Upper lobe of left lung (tissue), 4 donors: Measurements from ENCODE around the gene CCDC185.

Experiments
- CTCF ChIP-seq, 6 experiments: fragments of 450-650 bp in 4 of 6; fragments of 200-600 bp in 2 of 6; sonication (generic) in 2 of 6; IDR thresholded peaks; one replicate each; pipeline ENCODE4 v1.5.1; 2016 to 2019; ENCODE audit warnings: antibody characterized with exemption in 6 of 6
- EP300 ChIP-seq, 4 donors: sonication (generic); formaldehyde crosslinking; IDR thresholded peaks; one replicate each; pipeline ENCODE4 v1.5.1; 2017; ENCODE audit warnings: antibody characterized with exemption in 4 of 4, control low read depth in 2 of 4
- POLR2A ChIP-seq, 4 donors: fragments of 450-650 bp; IDR thresholded peaks; one replicate each; pipeline ENCODE4 v1.5.1; 2016 to 2017; ENCODE audit warnings: antibody characterized with exemption in 4 of 4, mild to moderate bottlenecking in 2 of 4
- POLR2AphosphoS5 ChIP-seq, 2 donors: sonication (generic); formaldehyde crosslinking; IDR thresholded peaks; one replicate each; pipeline ENCODE4 v1.5.1; 2017; ENCODE audit warnings: antibody characterized with exemption in 2 of 2

- no peak for TF ChIP-seq CTCF (IDR thresholded peaks at IDR 0.05)
- TF ChIP-seq EP300 (IDR thresholded peaks at IDR 0.05): no peak
- TF ChIP-seq POLR2A (IDR thresholded peaks at IDR 0.05): no peak
- TF ChIP-seq POLR2AphosphoS5 (IDR thresholded peaks at IDR 0.05): no peak
Observed at GRCh38 chr1:223363057-223363855, 30.0 kb upstream of the CCDC185 start.
